ENCODE data around the gene DIPK1B.

DNA sequence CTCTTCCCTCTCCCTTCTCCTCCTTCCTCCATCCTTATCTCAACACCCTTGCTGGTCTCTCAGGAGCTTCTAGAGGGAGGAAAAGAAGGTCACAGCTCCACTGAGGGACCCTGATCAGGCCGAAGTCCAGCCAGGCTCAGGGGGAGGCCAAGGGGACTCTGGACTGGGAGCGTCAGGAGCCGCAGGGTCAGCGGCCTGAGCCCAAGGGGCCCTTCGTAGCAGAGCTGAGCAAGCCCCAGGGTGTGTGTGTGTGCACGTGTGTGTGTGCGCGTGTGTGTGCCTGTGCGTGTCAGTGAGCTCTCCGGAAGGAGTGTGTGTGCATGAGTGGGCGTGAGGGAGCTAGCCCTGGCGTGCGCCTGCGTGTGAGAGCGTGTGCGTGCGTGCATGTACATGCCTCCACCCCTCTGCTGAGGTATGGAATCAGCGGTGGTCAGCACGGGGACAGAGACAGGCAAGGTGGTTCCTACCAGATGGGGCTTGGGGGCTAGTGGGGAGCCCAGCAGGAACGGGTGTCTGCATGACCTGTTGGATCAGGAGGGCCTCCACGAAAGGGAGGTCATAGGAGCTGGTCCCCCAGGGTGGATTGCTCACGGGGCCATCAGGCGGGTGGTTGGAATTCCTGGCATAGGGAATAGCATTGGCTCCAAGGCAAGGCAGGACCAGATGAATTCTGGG lies 15.1 kb upstream of the DIPK1B start:
- TF ChIP-seq EZH2 (IDR thresholded peaks at IDR 0.05; ENCODE audit: insufficient read depth, low read length), result no peak
- TF ChIP-seq, protein P1, sequence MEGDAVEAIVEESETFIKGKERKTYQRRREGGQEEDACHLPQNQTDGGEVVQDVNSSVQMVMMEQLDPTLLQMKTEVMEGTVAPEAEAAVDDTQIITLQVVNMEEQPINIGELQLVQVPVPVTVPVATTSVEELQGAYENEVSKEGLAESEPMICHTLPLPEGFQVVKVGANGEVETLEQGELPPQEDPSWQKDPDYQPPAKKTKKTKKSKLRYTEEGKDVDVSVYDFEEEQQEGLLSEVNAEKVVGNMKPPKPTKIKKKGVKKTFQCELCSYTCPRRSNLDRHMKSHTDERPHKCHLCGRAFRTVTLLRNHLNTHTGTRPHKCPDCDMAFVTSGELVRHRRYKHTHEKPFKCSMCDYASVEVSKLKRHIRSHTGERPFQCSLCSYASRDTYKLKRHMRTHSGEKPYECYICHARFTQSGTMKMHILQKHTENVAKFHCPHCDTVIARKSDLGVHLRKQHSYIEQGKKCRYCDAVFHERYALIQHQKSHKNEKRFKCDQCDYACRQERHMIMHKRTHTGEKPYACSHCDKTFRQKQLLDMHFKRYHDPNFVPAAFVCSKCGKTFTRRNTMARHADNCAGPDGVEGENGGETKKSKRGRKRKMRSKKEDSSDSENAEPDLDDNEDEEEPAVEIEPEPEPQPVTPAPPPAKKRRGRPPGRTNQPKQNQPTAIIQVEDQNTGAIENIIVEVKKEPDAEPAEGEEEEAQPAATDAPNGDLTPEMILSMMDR (IDR thresholded peaks at IDR 0.05; ENCODE audit: insufficient read depth, low read depth, low read length), result no peak

Data from astrocyte (in vitro differentiated cells and primary cell).